ENCODE measurements around the gene LBP.
"Not testable (repeated sequence)": the region's sequence is repeated elsewhere in the genome, so short reads cannot be mapped to it uniquely, and the experiment has no call there.

Gene LBP

DNA sequence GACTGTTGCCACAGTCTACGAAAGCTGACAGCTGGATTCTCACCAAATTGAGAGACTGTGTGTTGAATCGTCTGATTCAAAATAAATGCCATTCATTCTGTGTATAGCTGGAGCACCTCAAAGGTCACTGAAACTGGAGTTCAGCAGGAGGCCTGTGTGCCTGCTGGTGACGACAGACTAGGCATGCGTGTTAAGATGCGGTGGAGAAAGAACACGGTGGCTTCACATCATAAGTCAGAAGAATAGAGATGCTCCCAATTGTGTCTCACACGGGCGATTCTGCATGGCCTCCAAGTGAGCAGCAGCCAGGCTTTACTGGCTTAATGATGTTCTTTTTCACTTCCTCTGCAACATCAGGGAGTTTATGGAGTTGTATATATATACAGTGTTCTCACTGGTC is 56.5 kb downstream of the LBP start:
- DNase-seq: no peak

DNA sequence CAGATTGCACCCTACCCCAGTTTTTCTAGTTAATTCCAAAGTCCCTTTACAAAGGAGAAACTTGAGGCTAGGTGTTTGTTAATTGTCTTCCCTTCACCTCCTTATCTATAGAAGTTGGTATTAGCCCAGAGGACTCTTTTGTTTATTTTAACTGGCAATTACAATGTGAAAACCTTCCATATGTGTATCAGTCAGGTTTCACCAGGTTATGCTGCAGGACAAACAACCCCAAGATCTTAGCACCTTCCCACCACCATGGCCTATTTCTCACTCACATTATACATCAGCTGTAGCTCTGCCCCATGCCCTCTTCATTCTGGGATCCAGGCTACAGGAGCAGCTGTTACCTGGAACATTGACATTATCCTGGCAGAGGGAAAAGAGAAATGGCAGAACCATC is 57.7 kb downstream of the LBP start:
- DNase-seq: no peak

DNA sequence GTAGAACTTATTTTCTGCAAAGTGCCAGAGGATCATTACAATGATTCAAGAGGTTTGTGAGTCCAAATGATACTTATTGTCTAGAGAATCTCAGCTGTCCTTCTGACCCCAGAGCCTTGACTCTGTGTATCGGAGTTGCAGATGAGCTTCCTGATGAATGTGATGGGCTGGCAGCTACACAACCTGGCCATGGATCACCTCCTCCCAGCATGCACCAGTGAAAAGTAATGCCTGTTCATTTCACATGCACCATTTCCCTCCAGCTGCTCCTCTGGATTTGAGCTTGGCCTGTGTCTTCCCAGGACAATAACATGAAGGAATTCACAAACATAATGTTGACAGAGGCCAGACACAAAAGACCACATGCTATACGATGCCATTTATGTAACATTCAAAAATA is 58.9 kb downstream of the LBP start:
- DNase-seq: no peak

DNA sequence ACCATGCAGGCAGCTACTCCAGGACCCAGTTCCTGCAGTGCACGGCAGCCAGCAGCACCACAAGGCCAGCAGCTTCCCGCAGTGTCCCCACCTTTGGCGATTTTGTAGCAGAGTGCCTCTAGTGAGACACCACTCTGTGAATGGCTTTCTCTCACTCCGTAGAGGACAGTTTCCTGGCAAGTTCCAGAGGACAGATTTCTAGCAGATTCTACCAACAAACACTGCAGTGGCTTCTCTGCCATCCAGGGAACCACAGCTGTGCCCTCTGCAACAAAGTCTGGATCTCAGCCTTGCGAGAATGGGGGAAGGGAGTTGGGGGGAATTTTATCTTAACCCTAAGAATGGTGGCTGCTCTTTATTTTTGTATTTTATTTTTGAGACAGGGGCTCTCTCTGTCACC is 60.2 kb downstream of the LBP start:
- DNase-seq: no peak

DNA sequence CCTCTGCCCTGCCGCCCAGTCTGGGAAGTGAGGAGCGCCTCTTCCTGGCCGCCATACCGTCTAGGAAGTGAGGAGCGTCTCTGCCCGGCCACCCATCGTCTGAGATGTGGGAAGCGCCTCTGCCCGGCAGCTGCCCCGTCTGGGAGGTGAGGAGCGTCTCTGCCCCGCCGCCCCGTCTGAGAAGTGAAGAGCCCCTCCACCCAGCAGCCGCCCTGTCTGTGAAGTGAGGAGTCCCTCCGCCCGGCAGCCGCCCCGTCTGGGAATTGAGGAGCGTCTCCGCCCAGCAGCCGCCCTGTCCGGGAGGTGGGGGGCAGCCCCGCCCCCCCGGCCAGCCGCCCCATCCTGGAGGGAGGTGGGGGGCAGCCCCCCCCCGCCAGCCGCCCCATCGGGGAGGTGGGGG is 61.0 kb downstream of the LBP start:
- DNase-seq: no peak

DNA sequence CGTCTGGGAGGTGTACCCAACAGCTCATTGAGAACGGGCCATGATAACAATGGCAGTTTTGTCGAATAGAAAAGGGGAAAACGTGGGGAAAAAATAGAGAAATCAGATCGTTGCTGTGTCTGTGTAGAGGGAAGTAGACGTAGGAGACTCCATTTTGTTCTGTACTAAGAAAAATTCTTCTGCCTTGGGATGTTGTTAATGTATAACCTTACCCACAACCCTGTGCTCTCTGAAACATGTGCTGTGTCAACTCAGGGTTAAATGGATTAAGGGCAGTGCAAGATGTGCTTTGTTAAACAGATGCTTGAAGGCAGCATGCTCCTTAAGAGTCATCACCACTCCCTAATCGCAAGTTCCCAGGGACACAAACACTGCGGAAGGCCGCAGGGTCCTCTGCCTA is 61.5 kb downstream of the LBP start:
- not testable (repeated sequence) for DNase-seq

DNA sequence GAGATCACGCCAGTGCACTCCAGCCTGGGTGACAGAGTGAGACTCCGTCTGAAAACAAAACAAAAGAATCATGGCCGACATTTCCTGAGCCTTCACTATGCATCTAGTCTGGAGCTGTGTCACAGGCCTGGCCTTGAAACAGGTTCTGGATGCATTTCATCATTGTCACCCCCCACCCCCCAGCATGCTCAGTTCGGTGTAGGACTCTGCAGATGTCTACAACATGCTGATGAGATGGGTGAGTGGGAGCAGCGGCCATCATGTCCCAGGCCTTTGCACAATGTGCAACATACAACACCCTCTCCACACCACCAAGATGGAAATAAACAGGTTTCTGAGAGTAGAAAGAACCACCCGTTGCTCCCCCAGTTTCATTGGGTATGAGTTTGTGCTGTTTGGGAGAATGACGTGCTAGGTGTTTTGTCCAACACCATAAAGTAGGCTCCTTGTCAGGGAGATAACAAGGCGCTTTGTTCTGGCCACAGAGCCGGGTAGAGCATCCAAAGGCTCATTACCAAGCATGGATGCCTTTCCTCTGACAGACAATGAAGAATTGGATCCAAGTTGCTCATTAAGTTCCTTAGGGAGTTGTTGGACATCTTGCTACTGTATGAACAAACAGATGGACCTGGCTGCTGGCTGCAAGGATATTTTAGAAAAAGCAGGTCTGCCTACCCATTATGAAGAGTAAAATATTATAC is 66.7 kb downstream of the LBP start:
- DNase-seq: no peak

DNA sequence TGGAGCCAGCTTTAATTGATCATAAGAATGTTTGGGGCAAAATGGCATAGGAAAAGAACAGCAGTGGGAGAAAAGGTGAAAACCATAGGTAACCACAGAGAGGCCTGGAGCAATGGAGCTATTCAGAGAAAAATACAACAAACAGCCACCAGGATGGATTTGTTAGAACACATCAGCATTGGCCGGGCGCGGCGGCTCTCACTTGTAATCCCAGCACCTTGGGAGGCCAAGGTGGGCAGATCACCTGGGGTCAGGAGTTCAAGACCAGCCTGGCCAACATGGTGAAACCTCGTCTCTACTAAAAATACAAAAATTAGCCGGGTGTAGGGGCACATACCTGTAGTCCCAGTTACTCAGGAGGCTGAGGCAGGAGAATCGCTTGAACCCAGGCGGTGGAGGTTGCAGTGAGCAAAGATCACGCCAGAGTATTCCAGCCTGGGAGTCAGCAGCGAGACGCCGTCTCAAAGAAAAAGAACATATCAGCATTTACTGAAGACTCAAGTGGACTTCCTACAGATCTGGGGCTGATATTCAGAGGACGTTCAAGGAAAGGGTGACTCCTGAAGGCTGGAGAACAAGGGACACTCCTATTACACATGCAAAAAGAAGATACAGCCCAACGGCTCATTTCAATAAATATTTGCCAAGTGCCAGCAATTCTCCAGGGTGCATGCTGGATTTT is 68.6 kb downstream of the LBP start:
- DNase-seq: no peak

DNA sequence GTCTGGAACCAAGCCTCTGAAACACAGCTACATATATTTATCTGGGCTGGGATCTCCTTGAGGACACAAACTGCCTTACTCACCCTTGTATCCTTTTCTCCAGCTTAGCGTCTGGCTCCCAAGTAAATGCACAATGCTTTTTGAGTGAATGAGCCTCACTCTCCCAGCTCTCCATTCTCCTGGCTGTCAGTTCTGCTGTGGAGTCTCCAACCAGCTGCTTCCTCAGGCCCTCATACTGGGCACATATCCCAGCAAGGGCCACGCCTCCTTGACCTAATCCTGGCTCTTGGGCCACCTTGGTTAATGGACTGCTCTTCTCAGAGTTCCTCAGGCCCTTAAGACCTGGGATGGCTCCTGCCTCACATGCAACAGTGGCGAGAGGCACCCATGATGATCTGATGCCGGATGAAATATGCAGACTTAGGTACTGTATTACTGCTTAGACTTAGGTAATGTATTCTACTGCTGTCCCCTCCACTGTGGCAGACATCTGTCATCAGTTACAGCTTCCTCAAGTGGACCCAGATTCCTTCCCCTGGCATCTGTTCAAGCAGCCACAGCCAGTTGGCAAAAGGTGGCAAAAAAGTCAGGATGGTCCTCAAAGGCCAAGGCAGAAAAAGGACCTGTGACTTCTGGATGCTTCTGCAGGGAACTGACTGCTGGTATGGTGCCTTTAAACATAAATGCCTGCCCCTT is 72.4 kb downstream of the LBP start:
- DNase-seq: no peak

DNA sequence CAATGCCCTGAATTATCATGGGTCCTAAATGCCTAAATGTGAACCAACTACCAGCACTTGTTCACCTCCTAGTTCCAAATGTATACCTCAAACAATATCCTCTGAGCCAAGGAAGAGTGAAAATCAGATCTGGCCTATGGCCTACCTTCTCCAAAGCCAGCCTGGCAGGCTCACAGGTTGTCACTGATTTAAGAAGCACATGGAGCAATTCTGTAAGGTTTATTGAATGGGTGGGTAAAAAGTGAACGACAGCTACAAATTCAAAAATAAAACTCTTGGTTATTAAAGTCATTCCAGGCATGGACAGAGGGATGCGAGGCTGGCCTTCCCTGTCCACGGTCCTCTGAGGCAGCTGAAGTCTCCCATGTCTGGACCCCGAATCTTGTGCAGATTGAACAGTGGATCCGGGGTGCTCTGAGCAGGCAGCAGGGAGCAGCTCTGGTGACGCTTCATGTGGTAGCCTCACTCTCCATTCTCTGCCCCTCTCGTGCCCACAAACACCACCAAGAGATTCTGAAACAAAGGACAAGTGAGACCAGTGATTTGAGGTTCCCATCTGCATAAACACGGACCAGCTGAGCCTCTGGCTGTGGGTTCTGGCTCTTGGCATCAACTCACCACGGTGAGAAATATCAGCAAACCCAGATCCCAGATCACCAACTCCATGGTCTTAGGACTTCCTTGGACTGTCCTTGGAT is 74.3 kb downstream of the LBP start:
- no peak for DNase-seq

DNA sequence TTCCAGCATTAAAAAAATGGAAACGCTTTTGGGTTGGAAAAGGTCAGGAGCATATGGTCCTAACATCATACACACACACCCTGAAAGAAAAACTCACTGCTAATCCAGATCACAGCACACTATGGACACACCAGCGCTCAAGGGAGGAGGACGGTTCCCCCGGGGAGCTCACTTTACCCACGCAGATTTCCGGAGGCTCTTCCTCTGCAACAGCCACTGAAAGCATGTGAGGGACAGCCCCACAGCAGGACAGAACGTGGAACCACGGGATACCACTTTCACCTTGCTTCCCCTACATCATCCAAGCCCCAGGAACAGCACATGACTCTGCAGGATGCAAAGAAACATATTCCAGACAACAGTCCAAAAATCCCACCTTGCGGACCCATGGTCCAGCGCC is 75.6 kb downstream of the LBP start:
- DNase-seq: no peak

DNA sequence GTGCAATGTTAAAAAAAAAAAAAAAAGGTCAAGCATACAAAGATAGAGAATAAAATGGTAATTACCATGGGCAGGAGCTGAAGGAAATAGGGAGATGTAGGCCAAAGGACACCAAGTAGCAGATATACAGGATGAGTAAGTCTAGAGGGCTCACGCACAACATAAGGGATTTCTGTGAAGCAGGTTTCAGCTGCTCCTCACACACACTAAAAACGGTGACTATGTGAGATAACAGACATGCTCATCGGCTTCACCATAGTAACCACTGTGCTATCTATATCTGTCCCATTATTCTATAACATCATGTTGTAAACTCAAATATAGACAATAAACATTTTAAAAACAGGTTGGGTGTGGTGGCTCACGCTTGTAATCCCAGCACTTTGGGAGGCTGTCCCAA is 77.3 kb downstream of the LBP start:
- DNase-seq: no peak

DNA sequence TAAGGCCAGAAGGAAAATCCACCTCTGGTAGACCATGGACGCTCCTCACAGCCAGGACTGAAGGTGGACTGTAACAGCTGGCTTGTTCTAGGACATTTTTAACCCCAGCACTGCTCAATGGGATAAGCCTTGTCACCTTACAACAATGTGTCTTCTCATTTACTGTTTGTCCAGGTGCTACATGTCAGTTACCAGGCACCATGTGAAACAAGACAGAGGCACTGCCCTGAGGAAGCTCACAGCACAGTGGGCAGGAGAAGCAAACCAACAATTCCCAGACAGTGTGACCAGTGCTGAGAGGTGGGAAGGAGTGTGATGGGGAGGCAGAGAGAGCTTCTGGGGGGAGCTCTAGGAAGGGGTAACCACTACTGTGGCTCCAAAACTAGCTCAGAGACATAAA is 78.1 kb downstream of the LBP start:
- no peak for DNase-seq

DNA sequence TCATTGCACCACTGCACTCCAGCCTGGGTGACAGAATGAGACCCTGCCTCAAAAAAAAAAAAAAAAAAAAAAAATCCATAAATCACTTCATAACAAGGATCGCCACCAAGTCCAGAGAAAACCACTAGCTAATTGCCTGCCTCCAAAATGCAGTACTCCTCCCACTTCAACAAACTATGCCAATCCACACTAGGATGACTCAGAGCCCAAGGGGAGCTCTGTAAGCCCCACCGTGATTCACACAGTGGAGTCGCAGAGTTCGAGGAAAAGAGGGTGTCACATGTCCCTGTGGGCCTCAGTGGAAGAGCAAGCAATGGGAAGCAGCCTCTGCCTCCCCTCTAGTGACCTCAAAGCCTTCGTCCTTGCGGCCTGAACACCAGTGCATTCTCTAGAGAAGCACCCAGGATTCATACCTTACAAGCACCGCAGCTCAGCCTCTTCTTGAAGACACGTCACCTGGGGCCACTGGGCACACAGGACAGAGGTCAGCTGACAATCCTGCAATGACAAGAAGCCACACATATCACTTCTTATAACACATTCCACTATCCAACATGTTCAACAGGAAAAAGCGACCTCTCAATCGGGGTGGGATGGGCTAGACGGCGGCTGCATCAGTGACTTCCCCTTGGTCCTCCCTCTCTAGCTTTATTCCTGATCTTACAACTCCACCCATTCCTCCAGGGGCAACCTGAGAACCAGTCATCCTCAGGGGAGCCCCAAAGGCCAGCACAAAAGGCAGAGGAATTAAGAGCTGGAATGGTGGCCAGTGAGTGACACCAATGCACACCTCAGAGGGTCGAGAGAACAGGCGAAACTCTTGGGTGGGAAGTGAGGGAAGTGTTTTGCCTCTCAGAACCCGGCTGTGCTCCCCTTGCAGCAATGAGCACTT is 80.0 kb downstream of the LBP start:
- no peak for DNase-seq
